HG03064 (cell line): ENCODE measurements around the gene COX6B2.

Experiments
- ATAC-seq: cut with Tn5 transposase; IDR thresholded peaks from one replicate; pipeline ENCODE4 v1.9.1; 2021; ENCODE audit warnings: low read depth; ENCODE audit not compliant: unreplicated experiment

COX6B2 gene

GRCh38 chr19:55315956-55316525 lies 38.5 kb downstream of the COX6B2 start:
- ATAC-seq, result no peak

- no peak for ATAC-seq
These were observed 40.1 kb downstream of the COX6B2 start for GRCh38 chr19:55314396-55314795.

- ATAC-seq, result no peak
These were observed 41.7 kb downstream of the COX6B2 start for GRCh38 chr19:55312621-55313512.

DNA sequence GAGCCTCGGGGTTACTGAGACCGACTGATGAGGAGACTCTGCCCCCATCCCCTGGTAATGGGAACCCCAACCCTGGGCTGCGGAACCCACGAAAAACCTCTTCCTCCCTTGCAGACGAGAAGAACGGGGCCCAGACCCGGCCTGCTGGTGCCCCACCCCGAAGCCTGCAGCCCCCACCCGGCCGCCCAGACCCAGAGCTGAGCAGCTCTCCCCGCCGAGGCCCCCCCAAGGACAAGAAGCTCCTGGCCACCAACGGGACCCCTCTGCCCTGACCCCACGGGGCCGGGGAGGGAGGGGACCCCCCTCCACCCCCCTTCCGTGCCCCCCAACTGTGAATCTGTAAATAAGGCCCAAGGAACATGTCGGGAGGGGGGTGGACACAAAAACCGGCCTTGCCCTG lies 42.7 kb downstream of the COX6B2 start:
- ATAC-seq, result no peak

DNA sequence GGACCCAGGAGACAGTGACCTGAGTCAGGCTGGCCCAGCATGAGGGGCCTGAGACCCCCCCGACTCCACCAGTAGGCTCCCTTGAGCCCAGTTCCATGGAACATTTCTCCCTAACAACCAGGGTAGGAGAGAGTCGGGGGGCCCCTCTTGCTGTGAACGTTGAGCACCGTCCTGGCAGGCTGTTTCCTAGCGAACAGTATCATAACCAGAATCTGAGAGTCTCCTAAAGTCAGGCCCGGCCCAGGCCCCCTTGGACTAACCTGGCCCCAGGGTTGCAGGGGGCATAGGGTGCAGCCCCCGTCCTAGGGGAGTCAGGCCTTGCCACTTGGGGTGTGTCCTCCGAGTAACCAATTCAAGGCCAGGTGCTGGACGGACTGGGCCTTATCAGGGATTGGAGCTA lies 43.1 kb downstream of the COX6B2 start:
- no peak for ATAC-seq

DNA sequence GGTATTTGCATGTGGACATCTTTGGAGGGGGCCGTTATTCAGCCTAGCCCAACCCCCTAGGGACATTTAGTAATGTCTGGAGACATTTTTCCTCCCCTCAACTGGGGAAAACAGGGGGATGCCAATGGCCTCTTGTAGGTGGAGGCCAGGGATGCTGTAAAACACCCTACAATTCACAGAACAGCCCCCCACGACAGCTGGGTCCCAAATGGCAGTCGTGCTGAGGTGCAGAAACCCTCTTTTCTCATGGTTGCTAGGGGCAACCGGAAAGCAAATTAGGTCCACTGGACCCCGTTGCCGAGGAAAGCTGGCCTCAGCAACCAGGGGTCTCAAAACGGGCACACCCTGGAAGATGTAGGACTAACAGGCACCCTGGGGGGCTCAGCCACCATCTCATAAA lies 44.0 kb downstream of the COX6B2 start:
- ATAC-seq, result no peak

DNA sequence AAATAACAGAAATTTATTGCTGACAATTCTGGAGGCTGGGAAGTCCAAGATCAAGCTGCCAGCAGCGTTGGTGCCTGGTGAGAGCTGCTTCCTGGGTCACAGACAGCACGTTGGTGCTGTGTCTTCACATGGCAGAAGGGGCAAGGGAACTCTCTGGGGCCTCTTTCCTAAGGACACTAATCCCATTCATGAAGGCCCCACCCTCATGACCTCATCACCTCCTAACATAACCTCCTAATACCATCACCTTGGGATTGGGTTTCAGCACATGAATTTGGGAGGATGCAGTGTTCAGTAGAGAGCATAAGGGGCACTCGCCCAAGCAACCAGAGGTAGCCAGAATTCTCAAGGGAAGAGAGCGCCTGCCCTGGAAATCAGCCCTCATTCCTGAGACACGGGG lies 45.1 kb downstream of the COX6B2 start:
- ATAC-seq, result no peak

GRCh38 chr19:55308281-55308680 lies 46.2 kb downstream of the COX6B2 start:
- ATAC-seq, result no peak

- no peak for ATAC-seq
These were observed 47.8 kb downstream of the COX6B2 start for GRCh38 chr19:55306712-55307111.

GRCh38 chr19:55305983-55306562 lies 48.4 kb downstream of the COX6B2 start:
- no peak for ATAC-seq

GRCh38 chr19:55305491-55305890 lies 49.0 kb downstream of the COX6B2 start:
- ATAC-seq, result no peak

DNA sequence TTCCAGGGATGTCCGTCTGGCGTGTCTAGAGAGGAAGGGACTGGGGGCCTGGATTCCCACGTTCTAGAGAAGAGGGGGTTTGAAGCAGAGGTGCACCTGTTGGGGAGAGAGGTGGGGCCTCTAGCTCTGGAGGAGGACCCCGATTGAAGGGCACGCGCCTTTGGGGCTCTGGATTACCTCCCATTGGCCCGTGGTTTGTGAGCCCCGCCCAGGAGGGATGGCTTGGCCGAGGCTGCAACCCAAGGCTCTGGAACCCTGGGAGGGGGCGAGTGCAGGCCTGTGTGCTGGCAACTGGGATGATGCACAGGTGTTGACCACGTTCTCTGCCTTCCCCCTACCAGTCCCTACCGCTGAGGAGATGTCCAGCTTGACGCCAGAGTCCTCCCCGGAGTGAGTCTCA lies 49.5 kb downstream of the COX6B2 start:
- no peak for ATAC-seq

DNA sequence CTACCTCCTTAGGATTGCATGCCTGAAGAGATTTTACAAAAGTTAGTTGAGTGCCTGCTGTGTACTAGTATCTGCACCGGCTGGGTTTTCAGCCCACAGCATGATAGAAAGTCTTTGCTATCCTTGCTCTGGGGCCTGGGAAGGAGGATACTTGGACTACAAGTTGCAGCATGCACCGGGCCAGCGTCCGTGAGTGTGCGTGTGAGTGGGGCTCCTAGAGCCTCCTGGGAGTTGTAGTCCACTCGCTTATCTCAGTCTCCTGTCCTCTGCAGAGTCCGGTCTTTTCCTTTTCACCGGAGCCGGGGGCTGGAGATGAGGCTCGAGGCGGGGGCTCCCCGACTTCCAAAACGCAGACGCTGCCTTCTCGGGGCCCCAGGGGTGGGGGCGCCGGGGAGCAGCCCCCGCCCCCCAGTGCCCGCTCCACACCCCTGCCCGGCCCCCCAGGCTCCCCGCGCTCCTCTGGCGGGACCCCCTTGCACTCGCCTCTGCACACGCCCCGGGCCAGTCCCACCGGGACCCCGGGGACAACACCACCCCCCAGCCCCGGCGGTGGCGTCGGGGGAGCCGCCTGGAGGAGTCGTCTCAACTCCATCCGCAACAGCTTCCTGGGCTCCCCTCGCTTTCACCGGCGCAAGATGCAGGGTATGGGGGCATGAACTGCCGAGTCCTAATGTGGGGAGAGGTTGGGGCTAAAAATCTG lies 50.1 kb downstream of the COX6B2 start:
- no peak for ATAC-seq

DNA sequence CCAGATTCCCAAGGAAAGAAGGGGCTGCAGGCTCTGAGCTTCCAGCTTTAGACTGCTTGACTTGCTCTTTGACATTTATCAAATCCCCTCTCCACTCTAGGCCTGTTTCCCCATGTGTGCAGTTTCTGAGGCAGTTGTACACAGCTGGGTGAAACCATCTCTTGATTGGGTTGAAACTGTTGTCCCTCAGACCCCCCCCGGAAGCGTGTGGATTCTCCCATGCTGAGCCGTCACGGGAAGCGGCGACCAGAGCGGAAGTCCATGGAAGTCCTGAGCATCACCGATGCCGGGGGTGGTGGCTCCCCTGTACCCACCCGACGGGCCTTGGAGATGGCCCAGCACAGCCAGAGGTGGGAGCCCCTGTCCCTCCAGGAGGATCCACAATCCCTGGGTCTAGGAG lies 51.0 kb downstream of the COX6B2 start:
- no peak for ATAC-seq

GRCh38 chr19:55302318-55302703 lies 52.2 kb downstream of the COX6B2 start:
- ATAC-seq, result no peak

- ATAC-seq, result peak; percentile 62
These were observed 52.8 kb downstream of the COX6B2 start for GRCh38 chr19:55301459-55302317.

DNA sequence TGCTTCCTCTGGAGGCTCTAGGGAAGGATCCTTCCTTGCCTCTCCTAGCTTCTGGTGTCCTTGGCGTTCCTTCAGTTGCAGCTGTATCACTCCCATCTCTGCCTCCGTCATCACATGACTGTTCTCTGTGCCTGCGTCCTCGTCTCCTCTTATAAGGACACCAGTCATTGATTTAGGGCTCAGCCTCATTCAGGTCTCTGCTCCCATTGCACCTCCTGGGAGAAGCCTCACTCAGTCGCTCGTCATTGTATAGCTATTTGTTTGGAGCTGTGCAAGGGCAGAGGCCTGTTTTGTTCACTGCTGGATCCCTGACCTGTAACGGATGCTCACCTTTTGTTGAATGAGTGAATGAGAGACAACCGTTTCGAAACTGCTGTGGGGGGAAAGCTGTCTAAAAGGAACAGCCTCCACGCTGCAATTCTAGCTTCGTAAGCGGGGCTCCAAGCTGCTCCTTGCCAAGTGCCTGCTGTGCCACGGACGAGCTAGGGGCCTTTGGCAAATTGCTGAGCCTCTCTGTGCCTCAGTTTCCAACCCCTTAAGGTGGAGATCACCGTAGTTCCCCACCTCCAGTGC lies 53.5 kb downstream of the COX6B2 start:
- ATAC-seq, result no peak

- ATAC-seq, result no peak
These were observed 54.5 kb downstream of the COX6B2 start for GRCh38 chr19:55299991-55300390.
